Choroid plexus epithelial cell (primary cell): Measurements from ENCODE around the gene EML6.
A peak's percentile ranks its signal among the peaks of the same experiment; 100 is the strongest.

ENCODE experiments used
- DNase-seq: peaks from one replicate; pipeline ENCODE4 v3.0.0-alpha.2; 2010; ENCODE audit warnings: low read depth
- H3K4me3 ChIP-seq: 2 replicates; pipeline ENCODE4 v1.5.1; 2011; ENCODE audit warnings: low read depth, mild to moderate bottlenecking, control low read depth, low read length, moderate library complexity
- TF ChIP-seq, protein P1 (sequence below): conservative IDR thresholded peaks from 2 replicates; pipeline ENCODE4 v1.5.1; 2011; ENCODE audit warnings: low read depth, mild to moderate bottlenecking, control low read depth, inconsistent platforms, low read length, moderate library complexity

The EML6 gene

DNA sequence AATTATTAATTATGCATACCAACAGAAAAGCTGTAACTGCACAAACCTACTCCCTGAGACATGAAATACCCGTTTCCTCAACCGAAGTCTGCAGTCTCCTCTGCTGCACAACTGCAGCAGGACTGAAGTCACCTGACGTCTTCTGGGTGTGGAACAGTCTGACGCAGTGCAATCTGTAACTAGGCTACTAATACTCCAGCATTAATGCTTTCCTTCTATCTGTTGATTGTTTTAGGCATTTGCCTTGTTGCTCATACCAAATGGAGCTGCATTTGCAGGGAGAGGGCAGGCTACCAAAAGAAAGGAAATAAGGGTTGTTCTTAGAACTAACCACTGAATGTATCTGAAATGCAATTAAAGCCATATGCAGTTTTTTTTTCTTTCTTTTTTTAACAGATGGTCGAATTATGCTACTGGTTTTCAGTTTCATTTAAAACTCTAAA, 286.7 kb downstream of the EML6 start:
- peak; percentile 67 for DNase-seq
- TF ChIP-seq, protein P1, sequence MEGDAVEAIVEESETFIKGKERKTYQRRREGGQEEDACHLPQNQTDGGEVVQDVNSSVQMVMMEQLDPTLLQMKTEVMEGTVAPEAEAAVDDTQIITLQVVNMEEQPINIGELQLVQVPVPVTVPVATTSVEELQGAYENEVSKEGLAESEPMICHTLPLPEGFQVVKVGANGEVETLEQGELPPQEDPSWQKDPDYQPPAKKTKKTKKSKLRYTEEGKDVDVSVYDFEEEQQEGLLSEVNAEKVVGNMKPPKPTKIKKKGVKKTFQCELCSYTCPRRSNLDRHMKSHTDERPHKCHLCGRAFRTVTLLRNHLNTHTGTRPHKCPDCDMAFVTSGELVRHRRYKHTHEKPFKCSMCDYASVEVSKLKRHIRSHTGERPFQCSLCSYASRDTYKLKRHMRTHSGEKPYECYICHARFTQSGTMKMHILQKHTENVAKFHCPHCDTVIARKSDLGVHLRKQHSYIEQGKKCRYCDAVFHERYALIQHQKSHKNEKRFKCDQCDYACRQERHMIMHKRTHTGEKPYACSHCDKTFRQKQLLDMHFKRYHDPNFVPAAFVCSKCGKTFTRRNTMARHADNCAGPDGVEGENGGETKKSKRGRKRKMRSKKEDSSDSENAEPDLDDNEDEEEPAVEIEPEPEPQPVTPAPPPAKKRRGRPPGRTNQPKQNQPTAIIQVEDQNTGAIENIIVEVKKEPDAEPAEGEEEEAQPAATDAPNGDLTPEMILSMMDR, result peak; percentile 3
- H3K4me3 ChIP-seq, result peak overlapping the region; percentile 25

DNA sequence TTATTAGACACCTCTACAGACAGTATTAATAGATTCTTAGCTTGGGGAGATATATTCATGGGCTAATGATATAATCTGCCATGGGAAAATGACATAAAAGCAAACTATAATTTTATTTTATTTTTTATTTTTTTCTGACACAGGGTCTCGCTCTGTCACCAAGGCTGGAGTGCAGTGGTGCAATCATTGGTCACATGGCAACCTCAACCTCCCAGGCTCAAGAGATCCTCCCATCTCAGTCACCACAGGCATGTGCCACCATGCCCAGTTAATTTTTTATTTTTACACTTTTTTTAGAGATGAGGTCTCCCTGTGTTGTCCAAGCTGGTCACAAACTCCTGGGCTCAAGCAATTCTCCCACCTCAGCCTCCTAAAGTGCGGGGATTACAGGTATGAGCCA, 287.5 kb downstream of the EML6 start:
- no peak overlapping the region for H3K4me3 ChIP-seq
- peak; percentile 47 for DNase-seq
- TF ChIP-seq, protein P1, result no peak

DNA sequence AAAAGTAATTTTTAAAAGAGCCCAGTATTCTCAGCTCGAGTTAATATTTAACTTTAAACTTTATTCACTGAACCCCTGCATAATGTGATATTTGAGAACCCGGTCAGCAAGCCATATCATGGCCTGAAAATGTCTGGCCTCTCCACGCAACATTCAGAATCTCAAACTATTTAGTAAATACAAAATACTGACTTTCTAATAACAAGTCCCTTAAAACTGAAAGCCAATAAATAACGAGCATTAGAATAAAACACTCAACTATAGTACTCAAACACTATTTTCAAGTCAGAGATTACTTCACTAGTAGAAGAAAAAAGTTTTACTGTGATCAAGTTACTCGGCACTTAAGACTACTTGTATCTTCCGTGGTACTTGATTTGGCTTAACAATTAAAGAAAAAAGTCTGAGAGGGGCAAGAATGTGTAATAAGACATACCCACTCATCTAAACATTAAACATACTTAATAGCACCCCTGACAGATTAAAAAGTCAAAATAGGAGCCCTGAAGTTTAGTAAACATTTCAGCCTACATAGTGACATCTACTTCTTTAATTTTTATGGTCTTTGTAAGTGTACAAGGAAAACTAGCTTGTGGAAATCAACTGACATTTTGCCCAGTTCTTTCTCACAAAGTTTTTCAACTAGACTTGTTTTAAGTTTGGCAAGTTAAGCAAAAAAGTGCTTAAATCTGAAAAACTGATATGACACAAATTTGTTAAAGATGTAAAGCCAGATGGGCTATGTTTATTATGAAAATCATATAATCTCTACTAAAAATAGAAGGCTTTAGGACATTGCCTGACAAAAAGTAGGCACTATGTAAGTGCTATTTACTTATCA, 288.6 kb downstream of the EML6 start:
- TF ChIP-seq, protein P1, result no peak
- no peak for DNase-seq
- H3K4me3 ChIP-seq, result no peak overlapping the region

DNA sequence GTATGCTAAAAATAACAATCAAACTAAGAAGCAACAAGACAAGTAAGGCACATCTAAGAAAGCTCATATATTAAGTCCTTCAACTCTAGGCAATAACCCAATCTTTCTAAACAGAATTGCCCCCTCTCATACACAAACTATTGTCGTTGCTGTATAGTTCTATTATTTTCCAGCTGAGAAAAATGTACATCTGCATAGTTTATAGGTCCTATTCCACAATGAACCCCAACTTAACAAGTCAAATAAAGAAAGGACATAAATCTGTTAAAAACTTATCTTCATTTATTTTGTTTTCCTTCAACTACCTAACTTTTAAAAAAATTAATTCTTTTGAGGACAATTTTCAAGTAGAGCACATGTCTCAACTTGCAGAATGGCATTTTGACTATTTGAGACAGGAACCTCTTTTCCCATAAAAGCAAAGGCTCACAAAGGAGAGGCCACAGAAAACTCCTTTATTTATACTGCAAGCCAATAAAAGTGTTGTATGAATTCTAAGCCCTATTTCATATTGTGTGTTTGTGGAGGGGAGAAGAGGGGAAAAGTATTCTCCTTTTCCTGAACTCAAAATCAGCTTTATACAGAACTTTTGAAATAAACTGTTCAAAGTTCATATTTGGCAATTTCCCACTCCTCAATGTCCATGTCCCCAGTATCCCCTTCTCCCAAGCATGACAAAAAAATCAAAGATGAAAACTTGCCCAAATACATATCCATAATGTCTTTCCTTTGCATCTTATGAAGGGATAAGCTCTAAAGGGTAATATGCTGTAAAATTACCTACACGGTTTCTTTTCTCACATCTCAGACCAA, 289.4 kb downstream of the EML6 start:
- DNase-seq, result no peak
- no peak overlapping the region for H3K4me3 ChIP-seq
- TF ChIP-seq, protein P1, result no peak

DNA sequence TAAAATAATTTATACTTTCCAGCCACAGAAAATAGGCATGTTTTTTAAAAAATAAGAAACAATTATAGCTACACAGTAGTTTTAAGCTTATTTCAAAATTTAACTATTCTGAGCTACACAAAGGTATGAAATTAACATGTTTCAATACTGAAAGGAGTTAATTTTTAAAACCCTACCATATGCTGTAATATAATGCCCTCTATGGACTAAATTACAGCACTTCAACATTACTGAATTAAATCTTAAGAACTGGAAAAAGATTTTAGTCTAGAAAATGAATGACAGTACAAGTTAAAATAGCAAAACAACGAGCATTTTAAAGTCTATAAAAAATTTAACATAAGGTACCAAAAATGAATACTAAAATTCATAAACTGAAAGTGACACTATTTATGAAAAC, 290.5 kb downstream of the EML6 start:
- no peak overlapping the region for H3K4me3 ChIP-seq
- TF ChIP-seq, protein P1, result no peak
- DNase-seq, result no peak

DNA sequence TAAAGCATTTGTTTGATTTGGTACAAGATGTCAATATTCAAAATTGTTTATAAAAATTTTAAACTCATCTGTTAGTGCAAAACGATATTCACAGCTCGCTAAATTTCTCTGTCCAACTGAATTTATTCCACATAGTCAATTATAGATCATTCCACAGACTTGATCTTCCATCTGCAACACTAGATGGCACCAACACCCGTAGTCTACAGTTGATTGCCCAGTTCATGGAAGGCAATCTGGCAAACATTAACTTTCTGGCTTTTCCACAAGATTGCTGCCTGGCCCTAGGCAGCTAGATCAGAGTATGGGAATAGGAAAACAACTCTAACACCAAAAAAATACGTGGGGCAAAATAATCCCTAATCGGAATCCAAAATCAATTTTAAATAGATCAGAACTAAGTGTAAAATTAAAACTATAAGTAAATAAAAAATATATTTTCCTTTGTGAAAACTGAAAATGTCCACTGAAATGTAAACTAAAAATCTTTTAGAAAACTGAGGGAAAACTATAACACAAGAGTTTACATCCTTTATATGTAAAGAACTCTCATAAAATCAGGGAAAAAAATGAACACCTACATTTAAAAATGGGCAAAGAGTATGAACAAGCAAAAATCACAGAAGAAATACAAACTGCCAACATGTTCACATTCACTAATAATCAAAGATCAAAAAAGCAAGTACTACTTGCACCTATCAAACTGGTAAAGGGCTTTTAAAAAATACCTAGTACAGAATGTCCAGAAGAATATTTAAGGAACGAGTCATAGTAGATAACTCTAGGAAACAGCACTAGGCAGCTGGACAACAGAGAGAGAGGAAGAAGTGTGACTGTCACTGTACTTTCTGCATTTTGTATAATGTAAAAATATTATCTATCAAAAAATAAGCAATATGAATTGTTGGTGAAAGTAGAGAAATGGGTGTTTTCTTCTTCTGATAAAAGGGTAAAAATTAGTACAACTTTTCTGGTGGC, 291.8 kb downstream of the EML6 start:
- H3K4me3 ChIP-seq, result no peak overlapping the region
- peak; percentile 80 for DNase-seq
- TF ChIP-seq, protein P1, result peak; percentile 72
